ENCODE measurements around the gene CHST11. TPM values are rescaled to one million over a fixed set of nuclear protein-coding genes. Genes with fewer than 3 reads are reported as not detected.

Gene CHST11
- total RNA-seq, 1 experiment from 2014 or later, result 6.7 TPM

DNA sequence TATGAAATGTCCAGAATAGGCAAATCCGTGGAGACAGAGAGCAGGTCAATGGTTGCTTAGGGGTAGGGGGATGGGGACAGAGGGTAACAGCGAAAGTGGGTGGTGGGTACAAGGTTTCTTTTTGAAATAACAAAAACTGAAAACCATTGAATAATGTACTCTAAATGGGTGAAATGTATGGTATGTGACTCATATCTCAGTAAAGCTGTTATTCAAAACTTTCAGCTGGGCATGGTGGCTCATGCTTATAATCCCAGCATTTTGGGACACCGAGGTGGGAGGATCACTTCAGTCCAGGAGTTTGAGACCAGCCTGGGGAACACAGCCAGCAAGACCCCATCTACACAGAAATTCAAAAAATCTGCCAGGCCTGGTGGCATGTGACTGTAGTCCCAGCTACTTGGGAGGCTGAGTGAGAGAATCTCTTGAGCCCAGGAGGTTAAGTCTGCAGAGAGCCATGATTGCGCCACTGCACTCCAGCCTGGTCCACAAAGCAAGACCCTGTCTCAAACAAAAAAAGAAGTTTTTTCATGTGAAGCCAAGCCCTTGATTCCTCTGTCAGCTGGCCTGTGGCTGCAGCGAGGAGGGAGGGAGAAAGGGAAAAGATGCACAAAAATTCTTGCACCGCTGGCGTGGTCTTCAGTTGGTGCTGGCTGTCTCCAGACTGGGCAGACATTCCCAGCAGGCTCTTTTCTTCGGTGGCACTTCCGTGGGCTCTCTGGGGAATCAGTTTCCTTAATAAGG lies 253.1 kb downstream of the CHST11 start:
- Histone ChIP-seq H2BK15ac (ENCODE audit: low read depth, low read length) (no peak overlapping the region), H3K4me2 (ENCODE audit: insufficient read depth, insufficient read length, low read length) (no peak overlapping the region), H3K4ac (ENCODE audit: low read depth, low read length) (no peak overlapping the region), H3K9me3 (ENCODE audit: control insufficient read depth, low read depth, low read length) (no peaks in the 10 kb centered on the region), H3K27ac (ENCODE audit: insufficient read length, low read depth, low read length) (no peak overlapping the region), H2BK120ac (ENCODE audit: low read depth, low read length, poor library complexity, severe bottlenecking) (no peak overlapping the region), H3K4me1 (ENCODE audit: insufficient read depth, low read length) (peaks cover 19% of the 10 kb centered on the region; the same call in 1 of the 2 replicates), H2BK5ac (ENCODE audit: insufficient read length, low read length) (no peak overlapping the region), H3K56ac (ENCODE audit: insufficient read length, low read depth, low read length) (no peak overlapping the region), H3K79me1 (ENCODE audit: insufficient read depth, low read depth, low read length, poor library complexity, severe bottlenecking) (no peaks in the 10 kb centered on the region), H3K9ac (ENCODE audit: extremely low read depth, insufficient read length, low read length) (no peak overlapping the region), H4K8ac (replicated peaks; ENCODE audit: insufficient read length, low read depth, low read length) (no peak overlapping the region), H3K79me2 (ENCODE audit: insufficient read depth, low read length) (no peaks in the 10 kb centered on the region), H2BK20ac (ENCODE audit: low read depth, low read length, poor library complexity, severe bottlenecking) (no peak overlapping the region), H3K23ac (ENCODE audit: insufficient read length, low read depth, low read length) (no peak overlapping the region), H4K5ac (ENCODE audit: insufficient read length, low read depth, low read length) (no peak overlapping the region), H3K14ac (ENCODE audit: insufficient read depth, low read length) (no peak overlapping the region), H3K27me3 (ENCODE audit: insufficient read depth, low read length) (no peaks in the 10 kb centered on the region), H4K20me1 (ENCODE audit: control insufficient read depth, insufficient read depth, insufficient read length) (no peaks in the 10 kb centered on the region), H3T11ph (ENCODE audit: low read length) (no peak overlapping the region), H3K18ac (ENCODE audit: insufficient read length, low read depth, low read length) (no peak overlapping the region), H2AFZ (ENCODE audit: low read length) (no peak overlapping the region), H2BK12ac (ENCODE audit: insufficient read length, low read depth, low read length) (no peak overlapping the region), H3K23me2 (ENCODE audit: insufficient read length, low read depth, low read length, poor library complexity, severe bottlenecking) (no peaks in the 10 kb centered on the region), H4K91ac (ENCODE audit: insufficient read length, low read depth, low read length) (no peak overlapping the region), H2AK5ac (ENCODE audit: insufficient read length, low read length) (no peak overlapping the region)
- TF ChIP-seq, protein P1, sequence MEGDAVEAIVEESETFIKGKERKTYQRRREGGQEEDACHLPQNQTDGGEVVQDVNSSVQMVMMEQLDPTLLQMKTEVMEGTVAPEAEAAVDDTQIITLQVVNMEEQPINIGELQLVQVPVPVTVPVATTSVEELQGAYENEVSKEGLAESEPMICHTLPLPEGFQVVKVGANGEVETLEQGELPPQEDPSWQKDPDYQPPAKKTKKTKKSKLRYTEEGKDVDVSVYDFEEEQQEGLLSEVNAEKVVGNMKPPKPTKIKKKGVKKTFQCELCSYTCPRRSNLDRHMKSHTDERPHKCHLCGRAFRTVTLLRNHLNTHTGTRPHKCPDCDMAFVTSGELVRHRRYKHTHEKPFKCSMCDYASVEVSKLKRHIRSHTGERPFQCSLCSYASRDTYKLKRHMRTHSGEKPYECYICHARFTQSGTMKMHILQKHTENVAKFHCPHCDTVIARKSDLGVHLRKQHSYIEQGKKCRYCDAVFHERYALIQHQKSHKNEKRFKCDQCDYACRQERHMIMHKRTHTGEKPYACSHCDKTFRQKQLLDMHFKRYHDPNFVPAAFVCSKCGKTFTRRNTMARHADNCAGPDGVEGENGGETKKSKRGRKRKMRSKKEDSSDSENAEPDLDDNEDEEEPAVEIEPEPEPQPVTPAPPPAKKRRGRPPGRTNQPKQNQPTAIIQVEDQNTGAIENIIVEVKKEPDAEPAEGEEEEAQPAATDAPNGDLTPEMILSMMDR (conservative IDR thresholded peaks at IDR 0.05), result no peak
- H3K27me3 Mint-ChIP-seq (ENCODE audit: low read depth), result no peaks in the 10 kb centered on the region; the same call in 1 of the 2 replicates
- H3K4me1 Mint-ChIP-seq, result peaks cover 67 to 82% of the 10 kb centered on the region in 2 experiments
- no peak overlapping the region for H3K4me3 Mint-ChIP-seq
- peak overlapping the region in 2 of 3 experiments; percentile 85 to 90; a peak in 4 of 7 replicates for H3K27ac Mint-ChIP-seq
- no peak for DNase-seq
- H3K9me3 Mint-ChIP-seq, result no peaks in the 10 kb centered on the region
- WGBS (ENCODE audit: extremely low coverage, insufficient read length, low lambda C conversion rate), result no CpG with 5 or more reads among the region's 9 CpGs
- H3K36me3 Mint-ChIP-seq (ENCODE audit: insufficient read depth in 1 of 3, low read depth in 3 of 3), result no peaks in the 10 kb centered on the region; a peak in 1 of 7 replicates
